ENCODE results near the gene HSBP1. TPM values are rescaled to one million over a fixed set of nuclear protein-coding genes. Genes with fewer than 3 reads are reported as not detected.
A peak's percentile ranks its signal among the peaks of the same experiment; 100 is the strongest.

HSBP1 gene
- total RNA-seq, 1 donor from 2014 or later, result 87.6 TPM

- H3K4me1 ChIP-seq, result no peaks in the 10 kb centered on the region
- Mint-ChIP-seq H3K9me3 (no peaks in the 10 kb centered on the region), H3K27me3 (ENCODE audit: insufficient read depth, low read depth) (peaks cover 7% of the 10 kb centered on the region), H3K4me3 (no peak overlapping the region), H3K27ac (no peak overlapping the region), H3K36me3 (no peaks in the 10 kb centered on the region), H3K4me1 (peaks cover 26% of the 10 kb centered on the region)
- no peak overlapping the region for H2AFZ ChIP-seq (replicated peaks)
- H3K79me2 ChIP-seq (ENCODE audit: low read depth), result no peaks in the 10 kb centered on the region
- no peak overlapping the region for H3K9ac ChIP-seq
- H3K36me3 ChIP-seq, result no peaks in the 10 kb centered on the region
- no peak overlapping the region for H3K27ac ChIP-seq
- no peak for DNase-seq (ENCODE audit: low spot score)
- TF ChIP-seq EZH2phosphoT487 (IDR thresholded peaks at IDR 0.05) (no peak), CTCF (IDR thresholded peaks at IDR 0.05) (no peak), EZH2 (IDR thresholded peaks at IDR 0.05) (no peak)
- H3K4me3 ChIP-seq, result no peak overlapping the region
- no peaks in the 10 kb centered on the region for H3K27me3 ChIP-seq
- no peak overlapping the region for H3K4me2 ChIP-seq
- no peaks in the 10 kb centered on the region for H3K9me3 ChIP-seq (ENCODE audit: low read depth)
- no peaks in the 10 kb centered on the region for H3F3A ChIP-seq (ENCODE audit: low read depth)
- no peaks in the 10 kb centered on the region for H4K20me1 ChIP-seq (ENCODE audit: low read depth)
Measured at GRCh38 chr16:83791916-83792315, 15.9 kb upstream of the HSBP1 start.

- no peaks in the 10 kb centered on the region for H4K20me1 ChIP-seq (ENCODE audit: low read depth)
- no peak overlapping the region for H3K9ac ChIP-seq
- H2AFZ ChIP-seq (replicated peaks), result no peak overlapping the region
- Mint-ChIP-seq H3K27me3 (ENCODE audit: insufficient read depth, low read depth) (peaks cover 9% of the 10 kb centered on the region), H3K27ac (no peak overlapping the region), H3K9me3 (no peaks in the 10 kb centered on the region), H3K36me3 (no peaks in the 10 kb centered on the region), H3K4me1 (peaks cover 31% of the 10 kb centered on the region), H3K4me3 (no peak overlapping the region)
- no peaks in the 10 kb centered on the region for H3K4me1 ChIP-seq
- no peaks in the 10 kb centered on the region for H3K79me2 ChIP-seq (ENCODE audit: low read depth)
- H3F3A ChIP-seq (ENCODE audit: low read depth), result no peaks in the 10 kb centered on the region
- H3K4me2 ChIP-seq, result no peak overlapping the region
- H3K27me3 ChIP-seq, result no peaks in the 10 kb centered on the region
- H3K4me3 ChIP-seq, result no peak overlapping the region
- H3K27ac ChIP-seq, result no peak overlapping the region
- no peak for TF ChIP-seq EZH2phosphoT487 (IDR thresholded peaks at IDR 0.05)
- no peak for TF ChIP-seq EZH2 (IDR thresholded peaks at IDR 0.05)
- no peak for TF ChIP-seq CTCF (IDR thresholded peaks at IDR 0.05)
- H3K36me3 ChIP-seq, result no peaks in the 10 kb centered on the region
- no peaks in the 10 kb centered on the region for H3K9me3 ChIP-seq (ENCODE audit: low read depth)
- DNase-seq (ENCODE audit: low spot score), result no peak
Measured at GRCh38 chr16:83792391-83792790, 15.4 kb upstream of the HSBP1 start.

GRCh38 chr16:83793179-83793578, 14.6 kb upstream of the HSBP1 start:
- H3K4me1 Mint-ChIP-seq, result peaks cover 31% of the 10 kb centered on the region
- Histone ChIP-seq H2AFZ (replicated peaks) (no peak overlapping the region), H3K27me3 (no peaks in the 10 kb centered on the region), H4K20me1 (ENCODE audit: low read depth) (no peaks in the 10 kb centered on the region), H3K9ac (no peak overlapping the region), H3K36me3 (no peaks in the 10 kb centered on the region), H3K4me2 (no peak overlapping the region), H3K27ac (no peak overlapping the region), H3K79me2 (ENCODE audit: low read depth) (no peaks in the 10 kb centered on the region), H3K4me1 (no peaks in the 10 kb centered on the region), H3F3A (ENCODE audit: low read depth) (no peaks in the 10 kb centered on the region), H3K4me3 (no peak overlapping the region), H3K9me3 (ENCODE audit: low read depth) (no peaks in the 10 kb centered on the region)
- no peak overlapping the region for H3K4me3 Mint-ChIP-seq
- no peak overlapping the region for H3K27ac Mint-ChIP-seq
- peaks cover 9% of the 10 kb centered on the region for H3K27me3 Mint-ChIP-seq (ENCODE audit: insufficient read depth, low read depth)
- no peaks in the 10 kb centered on the region for H3K36me3 Mint-ChIP-seq
- DNase-seq (ENCODE audit: low spot score), result peak; percentile 21
- no peaks in the 10 kb centered on the region for H3K9me3 Mint-ChIP-seq
- TF ChIP-seq EZH2phosphoT487 (IDR thresholded peaks at IDR 0.05) (no peak), EZH2 (IDR thresholded peaks at IDR 0.05) (no peak), CTCF (IDR thresholded peaks at IDR 0.05) (no peak)

Data from neural progenitor cell (in vitro differentiated cells).